COLO668 (cell line): Measurements from ENCODE around the gene PHF1.

Experiments
- DNase-seq: peaks from one replicate; lab custom pipeline; 2025; ENCODE audit not compliant: unreplicated experiment; lab: John Stamatoyannopoulos, UW

PHF1 gene

GRCh38 chr6:33453393-33454008 lies 42.7 kb downstream of the PHF1 start:
- DNase-seq, result no peak

- DNase-seq, result peak; percentile 93
Measured at GRCh38 chr6:33454009-33454946, 43.5 kb downstream of the PHF1 start, which contains the start of gene ZBTB9. Gene ZBTB9 (plus strand): TSS chr6:33454576. CDS start chr6:33455101, 525 bp downstream.

GRCh38 chr6:33455051-33455450 lies 44.2 kb downstream of the PHF1 start:
- no peak for DNase-seq

GRCh38 chr6:33456156-33456555 lies 45.3 kb downstream of the PHF1 start:
- DNase-seq, result no peak

- no peak for DNase-seq
Measured at GRCh38 chr6:33458676-33459075, 47.9 kb downstream of the PHF1 start.

- no peak for DNase-seq
Measured at GRCh38 chr6:33459226-33459625, 48.4 kb downstream of the PHF1 start.
